HCT116 (cell line): ENCODE data around the gene PRDX4. TPM values are rescaled to one million over a fixed set of nuclear protein-coding genes. Genes with fewer than 3 reads are reported as not detected.

Experiments
- ATAC-seq: fragments of 200-7000 bp; cut with Tn5 transposase; 2 replicates; pipeline ENCODE4 v1.9.1; 2020; ENCODE audit warnings: mild to moderate bottlenecking, moderate library complexity
- BruUV-seq: library from RNA; stranded (reverse); fragments of 400-500 nt; replicated peaks from 2 replicates; lab custom pipeline; 2021; lab: Mats Ljungman, UMichigan
- CTCF ChIA-PET: fragments of 300-600 bp; sonication (Branson Sonifier 250); formaldehyde crosslinking; loops from one replicate; lab custom pipeline; 2021; ENCODE audit warnings: antibody characterized with exemption; lab: Charles Lee
- POLR2A ChIA-PET: fragments of 300-600, 350-600 bp; sonication (Branson Sonifier 250); formaldehyde crosslinking; loops from one replicate; lab custom pipeline; 2021; ENCODE audit warnings: antibody characterized with exemption; lab: Charles Lee
- RAD21 ChIA-PET, 2 experiments: fragments of 300-600 bp; sonication (Branson Sonifier 250); formaldehyde crosslinking; loops; one replicate each; lab custom pipeline; 2023; ENCODE audit warnings: low total read pairs in 2 of 2; ENCODE audit not compliant: uncharacterized antibody in 2 of 2, unreplicated experiment in 2 of 2, low non-redundant PET in 1 of 2; lab: Charles Lee
- DNase-seq: peaks from one replicate; pipeline ENCODE4 v3.0.0-alpha.2; 2010; ENCODE audit warnings: low read depth, low spot score
- H2AFZ ChIP-seq: fragments of 200-600 bp; shearing (Covaris generic), sonication (generic); 2 replicates; pipeline ENCODE4 v1.6.1; 2017; ENCODE audit warnings: low read depth, mixed run types, mixed read lengths, antibody characterized with exemption, low read length; ENCODE audit not compliant: poor library complexity, severe bottlenecking
- H3K27ac ChIP-seq: 2 replicates; pipeline ENCODE4 v1.5.1; 2012; ENCODE audit warnings: low read depth, low read length
- H3K27me3 ChIP-seq: fragments of 200-600 bp; sonication (generic); 2 replicates; pipeline ENCODE4 v1.6.1; 2016; ENCODE audit warnings: mixed run types, low read length, mixed read lengths; ENCODE audit not compliant: insufficient read depth
- H3K36me3 ChIP-seq, 2 experiments: fragments of 200-500 bp in 1 of 2; fragments of 200-600 bp in 1 of 2; sonication (Bioruptor generic) in 1 of 2; sonication (generic) in 1 of 2; 2 replicates each; pipeline versions ENCODE4 v1.5.1 to v1.6.1; 2014 to 2016; ENCODE audit warnings: low read length in 2 of 2, inconsistent platforms in 1 of 2, mixed read lengths in 1 of 2, mixed run types in 1 of 2; ENCODE audit not compliant: insufficient read depth in 2 of 2, control insufficient read depth in 1 of 2
- H3K4me1 ChIP-seq, 2 experiments: fragments of 200-600 bp in 1 of 2; sonication (generic) in 1 of 2; 2 replicates each; pipeline versions ENCODE4 v1.5.1 to v1.6.1; 2012 to 2017; ENCODE audit warnings: low read length in 2 of 2, inconsistent platforms in 1 of 2, mild to moderate bottlenecking in 1 of 2, mixed read lengths in 1 of 2, mixed run types in 1 of 2, moderate library complexity in 1 of 2; ENCODE audit not compliant: insufficient read depth in 2 of 2, control insufficient read depth in 1 of 2
- H3K4me2 ChIP-seq: fragments of 200-600 bp; sonication (generic); 2 replicates; pipeline ENCODE4 v1.6.1; 2017; ENCODE audit warnings: mixed run types, low read length, mixed read lengths
- H3K4me3 ChIP-seq, 2 experiments: fragments of 200-600 bp in 1 of 2; sonication (generic) in 1 of 2; replicated peaks in 1 of 2; 2 replicates each; pipeline ENCODE4 v1.5.1; 2011 to 2016; ENCODE audit warnings: low read length in 2 of 2, control low read depth in 1 of 2, low read depth in 1 of 2, mild to moderate bottlenecking in 1 of 2, mixed read lengths in 1 of 2, mixed run types in 1 of 2
- H3K79me2 ChIP-seq: fragments of 200-600 bp; sonication (generic); 2 replicates; pipeline ENCODE4 v1.6.1; 2017; ENCODE audit warnings: mild to moderate bottlenecking, mixed run types, low read length, moderate library complexity, mixed read lengths; ENCODE audit not compliant: insufficient read depth
- H3K9ac ChIP-seq: fragments of 200-600 bp; sonication (generic); 2 replicates; pipeline ENCODE4 v1.6.1; 2016; ENCODE audit warnings: low read length, mixed read lengths
- H3K9me2 ChIP-seq: fragments of 200-600 bp; sonication (generic), shearing (Covaris generic); 2 replicates; pipeline ENCODE4 v1.6.1; 2017; ENCODE audit warnings: mixed run types, mild to moderate bottlenecking, moderate library complexity; ENCODE audit not compliant: insufficient read depth
- H3K9me3 ChIP-seq, 2 experiments: fragments of 200-500 bp in 1 of 2; fragments of 200-600 bp in 1 of 2; sonication (Bioruptor generic) in 1 of 2; sonication (generic) in 1 of 2; 2 replicates each; pipeline ENCODE4 v1.6.1; 2014 to 2017; ENCODE audit warnings: low read length in 2 of 2, mixed read lengths in 2 of 2, inconsistent platforms in 1 of 2, low read depth in 1 of 2, mild to moderate bottlenecking in 1 of 2, mixed run types in 1 of 2, moderate library complexity in 1 of 2; ENCODE audit not compliant: control insufficient read depth in 1 of 2, insufficient read depth in 1 of 2
- H4K20me1 ChIP-seq: fragments of 200-600 bp; sonication (generic), shearing (Covaris generic); 2 replicates; pipeline ENCODE4 v1.6.1; 2017; ENCODE audit warnings: mixed run types, mild to moderate bottlenecking, moderate library complexity; ENCODE audit not compliant: insufficient read depth
- ATF3 ChIP-seq: IDR thresholded peaks from 2 replicates; pipeline ENCODE4 v1.6.1; 2012
- EGR1 ChIP-seq: IDR thresholded peaks from 2 replicates; pipeline ENCODE4 v1.6.1; 2012; ENCODE audit warnings: low read depth
- ELF1 ChIP-seq: IDR thresholded peaks from 2 replicates; pipeline ENCODE4 v1.6.1; 2012; ENCODE audit warnings: low read depth, borderline replicate concordance
- EZH2phosphoT487 ChIP-seq: fragments of 200-600 bp; IDR thresholded peaks from 2 replicates; pipeline ENCODE4 v1.6.1; 2018; ENCODE audit warnings: antibody characterized with exemption, borderline replicate concordance
- FOSL1 ChIP-seq: IDR thresholded peaks from 2 replicates; pipeline ENCODE4 v1.6.1; 2012; ENCODE audit warnings: low read depth
- JUND ChIP-seq: IDR thresholded peaks from 2 replicates; pipeline ENCODE4 v1.6.1; 2012
- POLR2A ChIP-seq: IDR thresholded peaks from 2 replicates; pipeline ENCODE4 v1.7.0; 2011; ENCODE audit warnings: borderline replicate concordance; ENCODE audit not compliant: insufficient read depth, insufficient read length; ENCODE audit errors: extremely low read depth
- POLR2AphosphoS5 ChIP-seq: IDR thresholded peaks from 2 replicates; pipeline ENCODE4 v1.6.1; 2011; ENCODE audit warnings: mild to moderate bottlenecking, low read depth, low read length, moderate library complexity
- SIN3A ChIP-seq: IDR thresholded peaks from 2 replicates; pipeline ENCODE4 v1.6.1; 2012; ENCODE audit warnings: low read depth
- SP1 ChIP-seq: IDR thresholded peaks from 2 replicates; pipeline ENCODE4 v1.6.1; 2012; ENCODE audit warnings: low read depth
- SRF ChIP-seq: IDR thresholded peaks from 2 replicates; pipeline ENCODE4 v1.6.1; 2012; ENCODE audit warnings: low read depth
- YY1 ChIP-seq: IDR thresholded peaks from 2 replicates; pipeline ENCODE4 v1.6.1; 2011; ENCODE audit warnings: low read length, low read depth, moderate library complexity, mild to moderate bottlenecking; ENCODE audit not compliant: insufficient replicate concordance; ENCODE audit errors: extremely low read depth
- ZFX ChIP-seq: fragments of 450-650 bp; IDR thresholded peaks from 2 replicates; pipeline ENCODE4 v1.6.1; 2017
- intact Hi-C: fragments of 100-400 bp; cut with micrococcal nuclease; formaldehyde crosslinking; loops from 2 replicates; pipeline ENCODE4 v1.10.0; 2022
- total RNA-seq: library from RNA; stranded (reverse); gene quantifications from one replicate; pipeline ENCODE4 v1.2.1, GENCODE V29; 2021; ENCODE audit not compliant: unreplicated experiment

Gene PRDX4
- total RNA-seq, 1 experiment from 2014 or later: 122 TPM

GRCh38 chrX:23631136-23631535 lies 36.2 kb upstream of the PRDX4 start:
- no TSS peak for BruUV-seq
- Histone ChIP-seq H3K4me3 (no peak overlapping the region), H2AFZ (no peak overlapping the region), H3K4me2 (no peak overlapping the region), H3K27ac (no peak overlapping the region), H3K79me2 (no peaks in the 10 kb centered on the region), H3K27me3 (no peaks in the 10 kb centered on the region), H3K9ac (no peak overlapping the region), H3K9me2 (no peaks in the 10 kb centered on the region), H3K4me1 (no peaks in the 10 kb centered on the region), H3K36me3 (no peaks in the 10 kb centered on the region), H4K20me1 (no peaks in the 10 kb centered on the region), H3K9me3 (no peaks in the 10 kb centered on the region)
- RAD21 ChIA-PET: no interaction called here
- TF ChIP-seq ATF3 (no peak), ELF1 (no peak), SP1 (no peak), EZH2phosphoT487 (no peak), POLR2AphosphoS5 (no peak), YY1 (no peak), POLR2A (no peak), FOSL1 (no peak), SIN3A (no peak), EGR1 (no peak), SRF (no peak), JUND (no peak), ZFX (no peak)
- no peak for ATAC-seq
- intact Hi-C loops: loop anchor here (5.0 kb wide), 1 partner anchor 1644 kb away; no protein-coding TSS in a partner anchor
- DNase-seq: no peak
- CTCF ChIA-PET: no interaction called here
- POLR2A ChIA-PET: no interaction called here
